Measurements from ENCODE around the gene DPH6.

- TF ChIP-seq CTCF (IDR thresholded peaks at IDR 0.05) (no peak), POLR2A (IDR thresholded peaks at IDR 0.05) (no peak)
Observed at GRCh38 chr15:35393398-35393797, 152.6 kb downstream of the DPH6 start.

All from Peyer's patch (tissue), 4 donors.